Measurements from ENCODE around the gene TTLL12.
A peak's percentile ranks its signal among the peaks of the same experiment; 100 is the strongest.

TTLL12 gene

GRCh38 chr22:43171019-43171491, 15.9 kb downstream of the TTLL12 start:
- DNase-seq, result no peak

- no peak for DNase-seq
These were observed 16.8 kb downstream of the TTLL12 start for GRCh38 chr22:43170131-43170480.

- DNase-seq, result no peak
These were observed 17.4 kb downstream of the TTLL12 start for GRCh38 chr22:43169310-43170130.

GRCh38 chr22:43168471-43169309, 18.2 kb downstream of the TTLL12 start:
- no peak for DNase-seq

GRCh38 chr22:43167001-43167589, 19.8 kb downstream of the TTLL12 start:
- DNase-seq, result no peak

GRCh38 chr22:43166132-43166930, 20.6 kb downstream of the TTLL12 start:
- DNase-seq, result no peak

GRCh38 chr22:43164636-43165035, 22.3 kb downstream of the TTLL12 start:
- no peak for DNase-seq

- no peak for DNase-seq
These were observed 23.6 kb downstream of the TTLL12 start for GRCh38 chr22:43163241-43163795.

GRCh38 chr22:43162412-43163150, 24.4 kb downstream of the TTLL12 start:
- DNase-seq, result no peak

GRCh38 chr22:43160497-43161126, 26.3 kb downstream of the TTLL12 start:
- no peak for DNase-seq

GRCh38 chr22:43159484-43160178, 27.3 kb downstream of the TTLL12 start:
- DNase-seq, result no peak

- DNase-seq, result no peak
These were observed 28.0 kb downstream of the TTLL12 start for GRCh38 chr22:43158778-43159483.

- DNase-seq, result no peak
These were observed 28.9 kb downstream of the TTLL12 start for GRCh38 chr22:43157874-43158546.

- no peak for DNase-seq
These were observed 30.5 kb downstream of the TTLL12 start for GRCh38 chr22:43156413-43156812.

- DNase-seq, result no peak
These were observed 31.1 kb downstream of the TTLL12 start for GRCh38 chr22:43155789-43156188.

- DNase-seq, result no peak
These were observed 31.9 kb downstream of the TTLL12 start for GRCh38 chr22:43154887-43155536.

- no peak for DNase-seq
These were observed 33.0 kb downstream of the TTLL12 start for GRCh38 chr22:43153899-43154298.

GRCh38 chr22:43152357-43153071, 34.4 kb downstream of the TTLL12 start:
- peak; percentile 54 to 60 for DNase-seq
